Measurements from ENCODE around the gene RSKR. TPM values are rescaled to one million over a fixed set of nuclear protein-coding genes. Genes with fewer than 3 reads are reported as not detected.

RSKR gene
- total and polyA plus RNA-seq, 2 experiments from 2014 or later = 7.5 to 38.8 TPM

DNA sequence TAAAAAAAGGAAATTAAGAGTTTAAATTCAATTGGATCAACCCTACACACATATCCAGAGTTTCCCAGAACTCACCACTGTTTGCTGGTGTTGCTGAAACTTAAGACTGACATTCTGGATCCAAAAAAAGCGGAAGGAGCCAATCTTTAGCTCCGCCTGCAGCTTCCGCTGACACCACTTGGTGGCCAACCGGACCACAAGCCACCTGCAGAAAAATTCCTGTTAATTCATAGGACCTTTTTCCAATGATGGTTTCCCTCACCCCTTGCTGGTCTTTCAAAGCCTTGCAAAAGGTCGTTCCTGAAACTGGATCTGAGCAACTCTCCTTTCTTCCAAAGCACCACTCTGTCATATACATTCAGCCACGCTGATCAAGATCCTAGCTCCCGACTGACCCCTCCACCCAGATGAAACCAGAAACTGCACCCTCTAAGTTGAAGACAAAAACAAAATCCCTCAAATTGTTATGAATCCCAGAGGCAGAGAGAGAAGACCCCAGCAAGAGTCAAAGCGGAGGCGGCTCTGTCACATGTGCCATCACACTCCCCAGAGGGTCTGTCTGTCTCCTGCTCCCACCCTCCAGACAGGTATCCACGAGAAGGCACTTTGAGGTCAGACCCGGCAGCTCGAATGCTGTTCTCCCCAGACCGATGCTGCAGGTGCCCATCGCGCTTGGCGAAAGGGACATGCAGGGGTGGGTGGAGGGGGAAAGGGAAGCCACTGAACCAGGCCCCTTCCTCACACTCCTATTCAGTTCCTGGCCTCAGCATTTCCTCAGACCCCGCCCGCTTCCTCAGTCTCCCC is 30.2 kb upstream of the RSKR start:
- Histone ChIP-seq H3K27me3 (ENCODE audit: insufficient read depth) (no peaks in the 10 kb centered on the region), H3K79me2 (replicated peaks; ENCODE audit: insufficient read depth) (peaks cover 35% of the 10 kb centered on the region), H3K36me3 (ENCODE audit: insufficient read depth) (peaks cover 39% of the 10 kb centered on the region), H3K4me3 (peak overlapping the region; percentile 94), H4K20me1 (replicated peaks; ENCODE audit: insufficient read depth) (peaks cover 29% of the 10 kb centered on the region), H3K4me1 (ENCODE audit: insufficient read depth) (peaks cover 11% of the 10 kb centered on the region; the same call in 1 of the 2 replicates), H3F3A (replicated peaks; ENCODE audit: low read depth) (peaks cover 19% of the 10 kb centered on the region; the same call in 1 of the 2 replicates), H3K4me2 (peak overlapping the region; percentile 93), H3K9me2 (ENCODE audit: insufficient read depth) (no peaks in the 10 kb centered on the region), H3K27ac (ENCODE audit: low read depth) (peak overlapping the region; percentile 13), H2AFZ (peak overlapping the region; percentile 86; the same call in 1 of the 2 replicates)
- ATAC-seq (peak; percentile 13), DNase-seq (ENCODE audit: low spot score) (peak; percentile 79)
- H3K36me3 Mint-ChIP-seq (ENCODE audit: low read depth) = peaks cover 71% of the 10 kb centered on the region
- H3K4me3 Mint-ChIP-seq = peak overlapping the region; percentile 91
- peak overlapping the region; percentile 90 for H3K27ac Mint-ChIP-seq
- H3K4me1 Mint-ChIP-seq = peaks cover 22% of the 10 kb centered on the region
- no peaks in the 10 kb centered on the region for H3K9me3 Mint-ChIP-seq
- TF ChIP-seq STAT1 (IDR thresholded peaks at IDR 0.05; ENCODE audit: unreplicated experiment) = no peak
- no peak for TF ChIP-seq POLR2AphosphoS5 (IDR thresholded peaks at IDR 0.05; ENCODE audit: low read depth)
- TF ChIP-seq EZH2 (IDR thresholded peaks at IDR 0.05; ENCODE audit: low read depth, unreplicated experiment) = no peak
- TF ChIP-seq, protein P1, sequence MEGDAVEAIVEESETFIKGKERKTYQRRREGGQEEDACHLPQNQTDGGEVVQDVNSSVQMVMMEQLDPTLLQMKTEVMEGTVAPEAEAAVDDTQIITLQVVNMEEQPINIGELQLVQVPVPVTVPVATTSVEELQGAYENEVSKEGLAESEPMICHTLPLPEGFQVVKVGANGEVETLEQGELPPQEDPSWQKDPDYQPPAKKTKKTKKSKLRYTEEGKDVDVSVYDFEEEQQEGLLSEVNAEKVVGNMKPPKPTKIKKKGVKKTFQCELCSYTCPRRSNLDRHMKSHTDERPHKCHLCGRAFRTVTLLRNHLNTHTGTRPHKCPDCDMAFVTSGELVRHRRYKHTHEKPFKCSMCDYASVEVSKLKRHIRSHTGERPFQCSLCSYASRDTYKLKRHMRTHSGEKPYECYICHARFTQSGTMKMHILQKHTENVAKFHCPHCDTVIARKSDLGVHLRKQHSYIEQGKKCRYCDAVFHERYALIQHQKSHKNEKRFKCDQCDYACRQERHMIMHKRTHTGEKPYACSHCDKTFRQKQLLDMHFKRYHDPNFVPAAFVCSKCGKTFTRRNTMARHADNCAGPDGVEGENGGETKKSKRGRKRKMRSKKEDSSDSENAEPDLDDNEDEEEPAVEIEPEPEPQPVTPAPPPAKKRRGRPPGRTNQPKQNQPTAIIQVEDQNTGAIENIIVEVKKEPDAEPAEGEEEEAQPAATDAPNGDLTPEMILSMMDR (conservative IDR thresholded peaks at IDR 0.05; ENCODE audit: low read depth in 2 of 2) = peak; percentile 43 to 54
- H3K27me3 Mint-ChIP-seq (ENCODE audit: insufficient read depth, low read depth, poor library complexity) = peaks cover 9% of the 10 kb centered on the region

GRCh38 chr17:28641579-28641978 is 27.6 kb upstream of the RSKR start:
- no peak for ATAC-seq
- peaks cover 19% of the 10 kb centered on the region for H3K4me1 Mint-ChIP-seq
- peaks cover 79% of the 10 kb centered on the region for H3K36me3 Mint-ChIP-seq (ENCODE audit: low read depth)
- no peak overlapping the region for H2AFZ ChIP-seq
- no peak overlapping the region for H3K4me2 ChIP-seq
- H3K4me1 ChIP-seq (ENCODE audit: insufficient read depth) = peaks cover 11% of the 10 kb centered on the region; the same call in 1 of the 2 replicates
- peaks cover 34% of the 10 kb centered on the region for H4K20me1 ChIP-seq (replicated peaks; ENCODE audit: insufficient read depth)
- no peak overlapping the region for H3K27ac ChIP-seq (ENCODE audit: low read depth)
- H3K9me2 ChIP-seq (ENCODE audit: insufficient read depth) = no peaks in the 10 kb centered on the region
- H3K9me3 Mint-ChIP-seq = no peaks in the 10 kb centered on the region
- peaks cover 25% of the 10 kb centered on the region; the same call in 1 of the 2 replicates for H3F3A ChIP-seq (replicated peaks; ENCODE audit: low read depth)
- no peak overlapping the region for H3K4me3 ChIP-seq
- no peaks in the 10 kb centered on the region for H3K27me3 ChIP-seq (ENCODE audit: insufficient read depth)
- H3K79me2 ChIP-seq (replicated peaks; ENCODE audit: insufficient read depth) = peaks cover 47% of the 10 kb centered on the region
- H3K4me3 Mint-ChIP-seq = no peak overlapping the region
- H3K27ac Mint-ChIP-seq = no peak overlapping the region
- peaks cover 65% of the 10 kb centered on the region for H3K36me3 ChIP-seq (ENCODE audit: insufficient read depth)
- no peak for DNase-seq (ENCODE audit: low spot score)
- H3K27me3 Mint-ChIP-seq (ENCODE audit: insufficient read depth, low read depth, poor library complexity) = peaks cover 11% of the 10 kb centered on the region
- TF ChIP-seq NANOG (IDR thresholded peaks at IDR 0.05; ENCODE audit: borderline replicate concordance) = no peak
- no peak for TF ChIP-seq ETS1 (IDR thresholded peaks at IDR 0.05)
- no peak for TF ChIP-seq REST (IDR thresholded peaks at IDR 0.05; ENCODE audit: unreplicated experiment)
- TF ChIP-seq POLR2AphosphoS5 (IDR thresholded peaks at IDR 0.05; ENCODE audit: low read depth) = no peak
- TF ChIP-seq JUNB (IDR thresholded peaks at IDR 0.05; ENCODE audit: unreplicated experiment) = no peak
- no peak for TF ChIP-seq CREB1 (CRISPR knock-in tag; IDR thresholded peaks at IDR 0.05; ENCODE audit: low read depth)
